Prostate gland (tissue), 2 donors: ENCODE data around the gene CRIP1. TPM values are rescaled to one million over a fixed set of nuclear protein-coding genes. Genes with fewer than 3 reads are reported as not detected.
A peak's percentile ranks its signal among the peaks of the same experiment; 100 is the strongest.

Experiments used
- DNase-seq: peaks from one replicate; pipeline ENCODE4 v3.0.0-alpha.2; 2019; ENCODE audit warnings: low spot score
- H3K27ac ChIP-seq, 2 donors: fragments of 200-600 bp; sonication (generic); 2 replicates each; pipeline ENCODE4 v1.5.1; 2017 to 2019
- H3K27me3 ChIP-seq: fragments of 200-600 bp; sonication (generic); replicated peaks from 2 replicates; pipeline ENCODE4 v1.5.1; 2019; ENCODE audit not compliant: insufficient read depth
- H3K36me3 ChIP-seq, 2 donors: fragments of 200-600 bp; sonication (generic); 1 replicate in 1 of 2; 2 replicates in 1 of 2; pipeline versions ENCODE4 v1.5.1 to v1.8.1; 2017 to 2019
- H3K4me1 ChIP-seq: fragments of 200-600 bp; sonication (generic); replicated peaks from 2 replicates; pipeline ENCODE4 v1.5.1; 2019
- H3K4me3 ChIP-seq, 2 donors: fragments of 200-600 bp; sonication (generic); 2 replicates each; pipeline ENCODE4 v1.5.1; 2017 to 2019
- H3K9me3 ChIP-seq: fragments of 200-600 bp; sonication (generic); 2 replicates; pipeline ENCODE4 v1.5.1; 2017
- POLR2A ChIP-seq: fragments of 450-650 bp; IDR thresholded peaks from one replicate; pipeline ENCODE4 v1.6.1; 2016; ENCODE audit warnings: antibody characterized with exemption, mild to moderate bottlenecking
- POLR2AphosphoS5 ChIP-seq: sonication (generic); formaldehyde crosslinking; IDR thresholded peaks from one replicate; pipeline ENCODE4 v1.6.1; 2017; ENCODE audit warnings: antibody characterized with exemption
- WGBS: methylation state at CpG from one replicate; pipeline ENCODE4 v1.1.5; 2018; 5-methylcytosine and 5-hydroxymethylcytosine counted together
- intact Hi-C: fragments of 100-400 bp; cut with DNase I; formaldehyde crosslinking; loops from one replicate; pipeline ENCODE4 v1.14.2; 2022
- total RNA-seq, 2 donors: library from RNA; depleted of rRNA; stranded (reverse); fragments of >200 nt; gene quantifications; one replicate each; pipeline ENCODE4 v1.1.0, GENCODE V29; 2016
- TF ChIP-seq, protein P1 (sequence below), 4 experiments: fragments of 200-600 bp in 2 of 4; fragments of 450-650 bp in 2 of 4; sonication (generic) in 2 of 4; IDR thresholded peaks; 1 replicate in 3 of 4; 2 replicates in 1 of 4; pipeline ENCODE4 v1.5.1; 2016 to 2019; ENCODE audit warnings: antibody characterized with exemption in 4 of 4, mild to moderate bottlenecking in 2 of 4, moderate library complexity in 2 of 4

Gene CRIP1
- total RNA-seq, 2 donors from 2014 or later = 4.2 to 22.0 TPM

DNA sequence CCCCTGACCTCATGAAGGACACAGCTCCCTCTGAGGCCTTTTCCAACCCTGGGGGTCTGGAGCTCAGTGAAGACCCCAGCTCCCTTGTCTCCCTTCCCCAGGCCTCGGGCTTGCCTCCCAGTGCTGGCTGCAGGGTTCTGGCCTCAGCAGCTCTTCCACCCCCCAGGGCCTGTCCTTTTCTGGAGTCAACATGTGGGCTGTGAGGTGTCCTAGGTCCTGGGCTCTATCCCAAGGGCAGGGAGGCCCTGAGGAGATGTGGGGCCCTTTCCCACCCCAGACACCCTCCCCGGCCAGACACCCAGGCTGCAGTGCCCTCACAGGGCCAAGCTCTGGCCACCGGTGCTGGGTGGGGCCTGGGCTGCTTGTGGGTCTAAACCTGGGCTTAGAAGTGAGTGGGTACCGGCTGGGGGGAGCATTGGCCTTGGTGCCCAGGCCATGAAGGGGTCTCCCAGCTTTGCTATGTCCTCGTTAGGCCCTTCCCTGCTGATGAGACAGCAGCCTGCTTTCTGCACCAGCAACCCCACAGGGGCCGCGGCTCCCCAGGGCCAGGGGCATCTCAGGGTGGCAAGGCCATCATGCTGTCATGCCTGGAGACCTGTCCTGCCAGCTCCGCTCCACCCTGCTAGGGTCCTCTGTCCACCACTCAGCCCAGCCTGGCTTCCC lies 14.7 kb upstream of the CRIP1 start:
- no peak for TF ChIP-seq POLR2AphosphoS5
- TF ChIP-seq, protein P1, sequence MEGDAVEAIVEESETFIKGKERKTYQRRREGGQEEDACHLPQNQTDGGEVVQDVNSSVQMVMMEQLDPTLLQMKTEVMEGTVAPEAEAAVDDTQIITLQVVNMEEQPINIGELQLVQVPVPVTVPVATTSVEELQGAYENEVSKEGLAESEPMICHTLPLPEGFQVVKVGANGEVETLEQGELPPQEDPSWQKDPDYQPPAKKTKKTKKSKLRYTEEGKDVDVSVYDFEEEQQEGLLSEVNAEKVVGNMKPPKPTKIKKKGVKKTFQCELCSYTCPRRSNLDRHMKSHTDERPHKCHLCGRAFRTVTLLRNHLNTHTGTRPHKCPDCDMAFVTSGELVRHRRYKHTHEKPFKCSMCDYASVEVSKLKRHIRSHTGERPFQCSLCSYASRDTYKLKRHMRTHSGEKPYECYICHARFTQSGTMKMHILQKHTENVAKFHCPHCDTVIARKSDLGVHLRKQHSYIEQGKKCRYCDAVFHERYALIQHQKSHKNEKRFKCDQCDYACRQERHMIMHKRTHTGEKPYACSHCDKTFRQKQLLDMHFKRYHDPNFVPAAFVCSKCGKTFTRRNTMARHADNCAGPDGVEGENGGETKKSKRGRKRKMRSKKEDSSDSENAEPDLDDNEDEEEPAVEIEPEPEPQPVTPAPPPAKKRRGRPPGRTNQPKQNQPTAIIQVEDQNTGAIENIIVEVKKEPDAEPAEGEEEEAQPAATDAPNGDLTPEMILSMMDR (IDR thresholded peaks at IDR 0.05) = no peak
- TF ChIP-seq POLR2A = no peak

DNA sequence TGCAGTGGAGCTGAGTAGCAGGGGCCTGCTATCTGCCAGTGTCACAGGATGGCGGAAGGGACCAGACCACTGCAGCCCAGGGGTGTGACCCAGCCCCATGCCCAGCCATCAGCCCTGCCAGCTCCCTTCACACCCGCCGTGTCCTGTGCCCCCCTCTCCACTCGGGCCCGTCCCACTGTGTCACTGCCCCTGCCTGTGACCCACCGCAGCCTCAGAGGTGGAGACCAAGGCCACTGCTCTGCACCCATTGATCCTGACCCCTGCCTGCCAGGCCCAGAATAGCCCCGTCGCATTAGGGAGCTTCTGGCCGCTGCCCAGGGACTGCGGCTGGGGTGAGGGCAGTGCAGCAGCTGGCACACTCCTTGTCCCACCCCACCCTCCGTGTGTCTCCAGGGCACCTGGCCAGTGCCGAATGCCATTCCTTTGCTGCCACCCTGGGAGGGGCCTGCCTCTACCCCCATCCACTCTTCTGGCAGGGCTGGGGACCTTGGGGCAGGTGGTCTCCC lies 14.1 kb upstream of the CRIP1 start:
- Histone ChIP-seq H3K27me3 (no peaks in the 10 kb centered on the region), H3K27ac (peak overlapping the region in 1 of 2 donors; percentile 81), H3K9me3 (no peaks in the 10 kb centered on the region), H3K4me1 (peaks cover 52% of the 10 kb centered on the region), H3K36me3 (no peaks in the 10 kb centered on the region), H3K4me3 (no peak overlapping the region)
- TF ChIP-seq, protein P1 (IDR thresholded peaks at IDR 0.05) = peak in 1 of 4 experiments; percentile 27
- TF ChIP-seq POLR2A = no peak
- intact Hi-C loops = no loop called here
- 51% methylated on average over 12 of the region's 12 CpGs for WGBS
- no peak for DNase-seq

More for the DNA sequence above, 14.7 kb upstream of the CRIP1 start:
- Histone ChIP-seq H3K27me3 (no peaks in the 10 kb centered on the region), H3K36me3 (no peaks in the 10 kb centered on the region), H3K4me3 (no peak overlapping the region), H3K9me3 (no peaks in the 10 kb centered on the region), H3K27ac (peak overlapping the region in 1 of 2 donors; percentile 81), H3K4me1 (peaks cover 54% of the 10 kb centered on the region)
- no peak for DNase-seq
- intact Hi-C loops = no loop called here
- WGBS = 82% methylated on average over 7 of the region's 8 CpGs

DNA sequence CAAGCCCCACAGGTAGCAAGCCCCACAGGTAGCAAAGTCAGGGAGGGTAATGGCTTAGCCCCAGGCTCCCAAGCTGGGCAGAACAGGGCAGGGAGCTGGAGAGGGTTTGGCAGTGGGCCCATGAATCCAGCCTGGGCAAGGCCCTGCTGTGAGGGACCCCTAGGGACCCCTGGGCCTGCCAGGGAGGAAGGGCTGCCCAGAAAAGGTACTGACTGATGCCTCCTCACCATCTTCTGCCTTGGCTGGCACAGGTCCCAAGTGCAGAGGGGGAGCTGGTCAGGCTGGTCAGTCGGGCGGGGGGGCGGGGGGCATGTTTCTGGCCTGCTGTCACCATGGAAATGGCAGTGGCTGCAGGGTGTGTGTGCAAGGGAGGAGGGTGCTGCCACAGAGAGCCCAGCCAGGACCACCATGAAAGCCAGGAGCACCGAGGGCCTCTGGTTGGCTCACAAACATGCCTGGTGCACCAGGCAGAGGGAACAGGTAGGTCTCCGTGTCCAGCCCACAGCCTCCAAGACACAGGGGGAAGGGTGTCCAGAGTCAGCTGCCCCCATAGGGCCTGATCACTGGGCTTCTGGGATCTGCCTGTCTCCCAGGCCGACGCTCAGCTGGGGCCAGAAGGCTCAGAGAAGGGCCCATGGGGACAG lies 13.5 kb upstream of the CRIP1 start:
- no peaks in the 10 kb centered on the region for H3K27me3 ChIP-seq
- TF ChIP-seq POLR2A = no peak
- TF ChIP-seq, protein P1 (IDR thresholded peaks at IDR 0.05) = no peak
- TF ChIP-seq POLR2AphosphoS5 = no peak
- H3K4me3 ChIP-seq = peak overlapping the region in 1 of 2 donors; percentile 73
- no peak for DNase-seq
- peaks cover 48% of the 10 kb centered on the region for H3K4me1 ChIP-seq
- no peaks in the 10 kb centered on the region for H3K9me3 ChIP-seq
- intact Hi-C loops = no loop called here
- no peaks in the 10 kb centered on the region for H3K36me3 ChIP-seq
- WGBS = 11% methylated on average over 7 of the region's 7 CpGs
- H3K27ac ChIP-seq = peak overlapping the region; percentile 75 to 81

DNA sequence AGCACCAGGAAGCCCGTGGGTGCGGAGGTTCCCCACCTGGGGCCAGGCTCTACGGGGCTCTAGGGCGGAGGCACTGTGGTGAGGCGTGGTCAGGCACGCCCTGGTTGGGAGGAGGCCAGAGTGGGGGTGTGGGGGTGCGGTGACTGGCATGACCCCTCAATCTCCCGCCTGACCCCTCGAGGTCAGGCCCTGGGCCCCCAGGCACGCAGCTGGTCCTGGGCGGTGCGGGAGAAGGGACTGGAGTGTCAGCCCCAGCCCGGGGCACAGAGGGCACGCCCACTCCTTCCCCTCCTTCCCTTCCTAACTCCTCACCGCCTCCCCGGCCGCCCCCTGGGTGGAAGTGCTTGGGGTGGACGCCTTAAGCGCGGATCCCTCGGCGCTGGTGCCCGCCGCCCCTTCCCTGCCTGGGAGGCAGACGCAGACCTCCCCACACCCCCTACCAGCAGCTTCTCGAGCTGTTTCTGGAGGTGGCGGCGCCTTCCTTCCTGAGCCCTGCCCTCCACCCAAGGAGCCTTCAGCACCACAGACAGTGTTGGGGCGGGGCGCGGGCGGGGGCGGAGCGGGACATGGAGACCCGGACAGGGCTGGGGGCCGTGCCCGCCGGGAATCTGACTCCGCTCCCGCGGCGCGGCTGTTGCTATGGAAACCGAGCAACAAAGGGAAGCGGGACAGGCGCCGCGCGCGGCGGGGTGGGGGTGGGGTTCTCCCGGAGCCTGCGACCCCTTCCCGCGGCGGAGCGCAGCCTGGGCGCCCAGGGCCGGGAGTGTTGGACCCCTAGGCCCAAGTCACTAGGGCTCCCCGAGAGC lies 12.8 kb upstream of the CRIP1 start:
- peak; percentile 87 for DNase-seq
- Histone ChIP-seq H3K27ac (peak overlapping the region; percentile 75 to 81), H3K27me3 (no peaks in the 10 kb centered on the region), H3K4me3 (peak overlapping the region; percentile 50 to 73), H3K9me3 (no peaks in the 10 kb centered on the region), H3K36me3 (no peaks in the 10 kb centered on the region), H3K4me1 (peaks cover 44% of the 10 kb centered on the region)
- peak; percentile 31 for TF ChIP-seq POLR2A
- TF ChIP-seq, protein P1 (IDR thresholded peaks at IDR 0.05) = no peak
- intact Hi-C loops = no loop called here
- under 1% methylated on average over 45 of the region's 60 CpGs for WGBS
